GM18868 (cell line): ENCODE data around the gene B9D2.

ENCODE experiments used
- ATAC-seq: cut with Tn5 transposase; IDR thresholded peaks from one replicate; pipeline ENCODE4 v1.9.1; 2021; ENCODE audit warnings: mild to moderate bottlenecking, moderate library complexity; ENCODE audit not compliant: unreplicated experiment

Gene B9D2

DNA sequence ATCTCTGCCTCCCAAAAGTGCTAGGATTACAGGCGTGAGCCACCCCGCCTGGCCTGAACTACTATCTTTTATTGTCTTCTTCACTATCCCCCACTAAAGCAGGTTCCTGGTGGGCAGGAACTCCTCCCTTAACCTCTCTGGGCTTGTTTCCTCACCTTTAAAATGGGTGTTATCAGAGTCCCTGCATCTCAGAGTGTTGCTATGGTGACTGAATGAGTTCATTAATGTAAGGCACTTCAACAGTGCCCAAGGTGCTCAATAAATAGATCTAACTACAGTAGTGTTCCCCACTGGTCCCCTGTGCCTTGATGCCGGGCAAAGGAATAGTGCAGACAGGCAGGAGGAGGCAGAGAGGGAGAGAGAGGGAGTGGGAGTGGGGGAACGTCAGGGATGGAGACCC, 33.5 kb downstream of the B9D2 start:
- no peak for ATAC-seq

- ATAC-seq: no peak
Observed at GRCh38 chr19:41328842-41329225, 35.1 kb downstream of the B9D2 start.

GRCh38 chr19:41328157-41328841, 35.6 kb downstream of the B9D2 start:
- ATAC-seq: no peak

DNA sequence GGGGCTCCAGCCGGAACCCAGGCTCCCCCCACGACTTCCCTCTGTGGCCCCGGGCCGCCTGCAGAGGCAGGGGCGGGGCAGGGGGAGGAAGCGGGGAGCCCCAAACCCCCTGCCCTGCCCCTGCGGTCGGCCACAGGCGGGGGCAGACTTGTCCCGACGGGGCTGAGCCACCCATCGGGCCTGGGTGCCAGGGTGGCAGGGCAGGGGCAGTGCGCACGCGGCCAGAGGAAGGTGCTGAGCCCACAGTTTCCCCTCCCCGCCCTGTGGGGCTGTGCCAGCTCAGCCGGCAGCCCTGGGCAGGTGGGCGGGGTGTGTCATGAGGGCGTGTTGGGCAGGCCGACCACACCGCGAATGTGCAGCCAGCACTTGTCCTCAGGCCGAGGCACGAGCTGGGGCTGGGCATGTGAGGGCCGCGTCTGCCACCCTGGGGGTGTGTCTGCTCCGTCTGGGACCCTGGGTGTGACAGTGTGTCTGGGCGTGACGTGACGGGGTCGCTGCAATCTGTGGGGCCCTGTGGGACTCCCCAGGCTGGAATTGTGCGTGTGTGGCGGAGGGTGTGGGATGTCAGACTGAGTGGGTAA, 36.3 kb downstream of the B9D2 start:
- ATAC-seq: peak; percentile 45

DNA sequence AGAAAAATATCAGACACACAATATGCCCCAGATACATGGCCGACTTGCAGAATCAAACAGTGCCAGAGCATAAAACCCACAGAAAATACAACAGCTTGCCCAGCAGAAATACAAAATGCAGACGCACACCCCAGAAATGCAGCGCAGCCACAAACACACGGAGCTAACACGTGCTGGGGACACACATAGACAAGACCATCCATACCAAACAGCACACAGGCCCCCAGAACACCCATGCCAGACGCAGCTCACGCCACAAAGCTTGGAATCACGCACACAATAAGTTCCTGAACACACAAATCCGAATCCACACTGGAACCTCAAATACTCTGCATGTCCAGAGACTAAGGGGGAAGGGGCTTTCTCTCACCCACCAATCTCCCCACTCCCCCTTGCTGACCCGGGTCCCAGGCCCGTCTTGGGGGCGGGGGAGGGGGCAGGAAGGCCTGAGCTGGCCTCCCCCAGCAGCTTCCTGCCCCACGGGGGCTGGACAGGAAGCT, 36.8 kb downstream of the B9D2 start:
- no peak for ATAC-seq

DNA sequence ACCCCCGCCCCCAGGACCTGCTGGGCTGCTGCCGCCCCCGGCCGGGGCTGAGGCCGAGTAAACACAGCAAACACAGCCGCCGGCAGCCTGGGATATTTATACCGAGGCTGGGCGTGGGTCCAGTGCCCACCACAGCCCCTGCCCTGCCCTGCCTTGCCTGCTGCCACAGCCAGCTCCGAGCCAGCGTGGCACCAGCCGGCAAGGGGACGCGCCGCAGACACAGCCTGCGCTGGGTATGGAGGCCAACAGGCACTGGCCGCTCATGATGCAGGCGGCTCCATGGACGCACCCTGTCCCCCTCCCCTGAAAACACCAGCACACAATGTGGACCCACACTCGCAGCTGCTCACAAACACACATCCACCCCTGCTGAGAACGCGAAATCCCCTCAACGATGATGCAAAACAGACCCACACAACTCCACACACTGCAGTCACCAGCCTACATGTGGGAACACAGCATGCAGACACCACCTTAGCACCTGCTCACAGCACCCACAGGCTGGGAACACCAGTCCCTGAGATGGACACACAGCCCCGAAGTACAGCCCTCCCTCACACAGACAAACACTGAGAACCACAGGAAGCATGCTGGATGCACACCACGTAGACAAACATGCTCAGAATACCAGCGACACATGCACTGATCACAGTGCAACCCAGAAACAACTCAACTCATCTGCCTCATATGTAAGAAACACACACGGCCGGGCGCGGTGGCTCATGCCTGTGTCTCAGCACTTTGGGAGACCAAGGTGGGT, 37.8 kb downstream of the B9D2 start:
- ATAC-seq: peak; percentile 41

DNA sequence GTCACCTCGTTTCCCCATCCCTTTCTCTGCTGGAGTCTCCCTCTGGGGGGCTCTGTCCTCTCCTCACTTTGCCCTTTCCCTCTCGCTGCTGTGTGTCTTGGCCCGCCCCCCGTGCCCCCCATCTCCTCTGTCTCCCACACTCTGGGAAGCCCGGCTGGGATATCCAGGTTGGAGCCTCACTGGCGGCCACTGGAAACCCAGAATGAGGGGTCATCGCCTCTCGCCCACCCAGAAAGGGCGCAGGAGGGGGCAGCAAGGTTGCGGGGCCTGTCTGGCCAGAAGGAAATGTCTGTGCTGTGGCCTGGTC, 38.4 kb downstream of the B9D2 start:
- no peak for ATAC-seq

GRCh38 chr19:41324921-41325639, 38.9 kb downstream of the B9D2 start:
- ATAC-seq: no peak

DNA sequence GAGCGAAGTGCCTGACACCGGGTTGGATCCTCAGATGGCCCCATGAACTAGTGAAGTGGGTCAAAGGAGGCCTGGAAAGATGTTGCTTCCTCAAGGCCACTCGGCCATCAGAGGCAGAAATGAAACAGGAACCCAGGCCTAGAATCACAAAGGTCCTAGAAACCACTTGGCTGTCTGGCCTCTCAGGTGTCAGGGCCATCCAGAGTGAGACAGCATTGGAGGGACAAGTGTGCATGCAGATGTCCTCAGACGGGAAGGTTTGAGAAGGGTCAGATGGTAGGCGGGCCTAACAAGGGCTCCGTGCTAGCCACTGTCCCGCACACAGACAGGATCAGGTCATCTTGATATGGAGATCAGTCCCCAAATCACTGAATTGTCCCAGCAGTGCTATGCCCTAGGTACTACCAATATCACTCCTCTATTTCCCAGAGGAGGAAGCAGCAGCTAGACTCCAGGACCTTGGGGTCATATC, 39.7 kb downstream of the B9D2 start:
- no peak for ATAC-seq

DNA sequence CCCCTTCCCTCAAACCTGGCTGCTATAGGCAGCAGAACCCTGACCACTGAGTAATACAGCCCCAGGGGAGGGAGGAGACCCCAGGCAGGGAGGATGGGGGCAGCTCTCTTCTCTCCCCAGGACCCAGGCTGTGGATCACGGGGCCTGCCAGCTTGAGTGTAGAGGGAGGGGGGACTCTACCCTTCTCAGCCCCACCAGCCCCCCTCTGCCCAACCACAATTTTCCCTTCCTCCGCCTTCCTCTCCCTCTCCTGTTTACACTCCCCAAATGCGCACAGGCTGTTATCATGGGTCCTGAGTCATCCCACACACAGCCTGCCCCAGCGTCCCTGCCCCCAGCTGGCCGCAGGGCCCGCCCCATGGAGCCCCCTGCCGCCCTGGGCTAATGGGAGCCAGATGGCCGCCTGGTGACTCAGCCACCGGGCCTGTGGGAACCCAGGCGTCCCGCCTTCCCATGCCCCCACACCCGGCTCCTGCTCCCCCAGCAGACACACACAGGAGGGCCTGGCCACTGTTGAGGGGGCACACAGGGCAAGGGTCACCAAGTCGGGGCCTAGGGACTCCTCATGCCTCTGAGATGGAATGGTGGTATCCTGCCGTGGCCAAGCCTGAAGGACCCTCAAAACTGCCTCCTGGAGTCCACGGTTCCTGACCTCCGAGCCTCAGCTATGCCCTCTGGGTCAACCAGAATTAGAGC, 40.4 kb downstream of the B9D2 start:
- no peak for ATAC-seq

DNA sequence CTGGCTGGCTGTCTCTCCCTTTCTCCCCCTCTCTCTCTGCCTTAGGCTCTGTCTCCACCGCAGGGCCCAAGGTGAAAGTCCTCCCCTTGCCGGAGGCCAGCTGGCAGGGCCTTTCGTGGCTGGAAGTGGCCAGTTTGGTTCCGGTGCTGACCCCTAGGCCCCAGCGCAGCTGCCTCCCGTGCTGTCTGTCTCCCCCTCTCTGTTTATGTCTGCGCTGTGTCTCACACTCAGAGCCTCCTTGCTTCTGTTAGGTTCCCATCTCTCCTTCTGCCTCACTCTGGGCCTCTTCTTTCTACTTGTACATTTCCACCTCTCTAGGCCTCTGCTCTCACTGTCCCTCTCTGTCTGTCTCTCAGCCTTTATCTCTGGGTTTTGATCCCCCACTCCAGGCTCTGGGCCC, 40.9 kb downstream of the B9D2 start:
- no peak for ATAC-seq

- ATAC-seq: no peak
Observed at GRCh38 chr19:41322451-41322850, 41.5 kb downstream of the B9D2 start.

DNA sequence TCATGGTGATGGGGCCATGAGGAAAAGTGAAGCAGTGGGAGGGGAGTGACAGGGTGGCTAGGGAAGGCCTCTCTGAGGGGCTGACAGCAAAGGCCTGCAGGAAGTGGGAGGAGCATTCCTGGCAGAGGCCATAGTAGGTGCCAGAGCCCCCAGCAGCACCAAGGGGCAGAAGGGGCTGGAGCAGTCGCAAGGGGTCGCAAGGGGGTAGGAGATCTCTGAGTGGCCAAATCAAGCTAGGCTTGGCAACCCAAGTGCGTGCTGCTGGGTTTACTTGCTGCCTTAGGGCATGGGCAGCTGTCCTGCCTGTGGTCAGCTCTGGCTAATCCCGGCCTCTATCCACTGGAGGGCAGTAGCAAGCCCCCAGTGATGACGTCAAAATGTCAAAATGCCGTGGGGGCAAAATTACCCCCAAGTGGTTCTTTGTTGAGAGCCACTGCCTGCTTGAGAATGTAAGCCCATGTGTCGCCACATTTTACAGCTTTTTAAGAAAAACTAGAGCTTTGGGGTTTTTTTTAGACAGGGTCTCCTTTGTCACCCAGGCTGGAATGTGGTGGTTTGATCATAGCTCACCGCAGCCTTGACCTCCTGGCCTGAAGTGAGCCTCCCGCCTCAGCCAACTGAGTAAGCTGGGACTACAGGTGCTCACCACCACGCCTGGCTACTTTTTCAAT, 42.2 kb downstream of the B9D2 start:
- no peak for ATAC-seq

DNA sequence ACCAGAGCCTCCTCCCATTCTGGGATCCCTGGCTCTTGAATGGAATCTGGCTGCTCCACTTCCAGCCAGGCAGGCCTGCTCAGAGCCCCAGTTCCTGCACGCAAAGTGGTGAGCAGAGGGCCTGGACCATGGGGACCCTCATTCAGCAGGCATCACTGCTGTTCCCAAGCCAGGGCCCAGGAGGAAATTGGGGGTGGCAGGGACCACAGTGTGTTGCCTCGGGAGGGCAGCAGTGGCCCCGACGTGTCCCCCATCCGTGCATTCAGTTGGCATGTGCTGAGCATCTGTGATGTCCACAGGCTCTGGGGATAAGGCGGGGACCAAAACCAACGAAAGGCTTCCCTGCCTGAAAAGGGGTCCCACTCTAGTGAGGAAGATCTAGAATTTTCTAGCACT, 42.7 kb downstream of the B9D2 start:
- no peak for ATAC-seq

DNA sequence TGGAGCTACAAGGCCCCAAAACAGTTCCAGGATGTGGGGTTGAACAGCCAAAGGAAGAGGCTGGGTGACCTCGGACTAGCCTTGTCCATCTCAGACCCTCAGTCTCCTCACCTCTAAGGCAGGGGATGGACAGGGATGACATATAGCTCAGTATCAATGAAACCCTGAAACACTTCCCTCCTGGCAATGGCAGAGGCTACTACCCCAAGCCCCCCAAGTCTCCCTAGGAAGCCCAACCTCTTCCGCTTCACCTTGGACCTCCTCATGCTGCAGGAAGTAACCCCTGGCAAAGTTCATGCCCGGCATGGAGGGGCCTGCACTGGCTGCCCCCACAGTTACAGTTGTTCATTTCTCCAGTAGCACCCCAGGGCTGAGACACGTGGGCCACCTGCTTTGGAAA, 43.4 kb downstream of the B9D2 start:
- ATAC-seq: no peak

DNA sequence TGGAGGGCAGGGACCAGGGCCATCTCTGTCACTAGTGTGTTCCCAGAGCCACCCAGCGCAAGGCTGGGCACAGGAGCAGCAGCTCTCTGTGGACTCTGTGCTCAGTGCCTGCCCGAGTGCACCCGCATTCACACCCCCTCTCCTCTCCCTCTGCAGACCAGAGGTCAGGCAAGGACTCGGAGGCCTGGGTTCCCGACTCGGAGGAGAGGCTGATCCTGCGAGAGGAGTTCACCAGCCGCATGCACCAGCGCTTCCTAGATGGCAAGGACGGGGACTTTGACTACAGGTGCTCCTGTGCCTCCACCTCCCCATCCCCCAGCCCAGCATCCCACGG, 43.8 kb downstream of the B9D2 start:
- no peak for ATAC-seq

GRCh38 chr19:41319500-41320184, 44.3 kb downstream of the B9D2 start:
- no peak for ATAC-seq

DNA sequence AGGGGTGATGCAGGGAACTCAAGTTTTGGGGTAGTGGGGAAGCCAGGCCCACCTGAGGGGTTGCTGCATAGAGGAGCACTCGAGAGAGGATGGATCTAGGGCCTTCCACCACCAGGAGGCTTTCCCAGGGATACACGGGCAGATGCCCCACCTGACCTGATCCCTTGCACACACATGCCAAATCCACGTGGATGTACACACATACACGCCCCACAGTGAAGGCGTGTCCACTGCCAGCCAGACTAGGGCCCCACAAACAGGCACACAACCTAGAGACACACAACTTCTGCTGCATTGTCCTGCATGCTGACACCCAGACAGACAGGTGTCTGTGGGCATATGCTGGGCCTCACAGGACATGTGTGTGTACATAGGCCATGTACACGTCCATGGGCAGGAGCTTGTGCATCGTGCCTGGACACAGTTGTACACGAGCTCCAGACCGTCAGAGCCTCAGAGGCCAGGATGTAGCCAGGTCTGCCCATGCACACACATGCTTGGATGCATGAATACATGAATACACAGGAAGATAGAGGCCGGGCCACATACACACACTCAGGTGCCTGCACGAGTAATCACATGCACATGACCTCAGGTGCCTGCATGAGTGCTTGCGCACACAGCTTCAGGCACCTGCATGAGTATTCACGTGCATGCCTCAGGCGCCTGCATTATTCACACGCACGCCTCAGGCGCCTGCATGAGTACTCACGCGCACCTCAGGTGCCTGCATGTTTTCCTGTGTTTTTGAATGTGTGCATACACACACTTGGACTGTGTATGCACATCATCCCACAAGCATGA, 45.1 kb downstream of the B9D2 start:
- ATAC-seq: no peak

- ATAC-seq: no peak
Observed at GRCh38 chr19:41316306-41316920, 47.5 kb downstream of the B9D2 start.
